Osteocyte (in vitro differentiated cells): ENCODE data around the gene SMYD1. TPM values are rescaled to one million over a fixed set of nuclear protein-coding genes. Genes with fewer than 3 reads are reported as not detected.

ENCODE experiments used
- DNase-seq: peaks from one replicate; pipeline ENCODE4 v3.0.0; 2021; ENCODE audit warnings: mixed read lengths; ENCODE audit not compliant: unreplicated experiment; ENCODE audit errors: extremely low spot score
- H3K27ac Mint-ChIP-seq: one replicate; pipeline ENCODE4 v1.8.0; 2021; ENCODE audit warnings: mild to moderate bottlenecking, mixed read lengths; ENCODE audit not compliant: unreplicated experiment
- H3K27me3 Mint-ChIP-seq: one replicate; pipeline ENCODE4 v1.8.0; 2021; ENCODE audit warnings: mixed read lengths; ENCODE audit not compliant: unreplicated experiment
- H3K36me3 Mint-ChIP-seq: one replicate; pipeline ENCODE4 v1.8.0; 2021; ENCODE audit warnings: mixed read lengths; ENCODE audit not compliant: unreplicated experiment
- H3K4me1 Mint-ChIP-seq: one replicate; pipeline ENCODE4 v1.8.0; 2021; ENCODE audit warnings: mixed read lengths; ENCODE audit not compliant: unreplicated experiment
- H3K4me3 Mint-ChIP-seq: one replicate; pipeline ENCODE4 v1.8.0; 2021; ENCODE audit warnings: mild to moderate bottlenecking, moderate library complexity, mixed read lengths; ENCODE audit not compliant: unreplicated experiment
- H3K9me3 Mint-ChIP-seq: one replicate; pipeline ENCODE4 v1.8.0; 2021; ENCODE audit warnings: mixed read lengths; ENCODE audit not compliant: unreplicated experiment
- total RNA-seq: library from RNA; stranded (reverse); gene quantifications from 2 replicates; pipeline ENCODE4 v1.2.1, GENCODE V29; 2021
- TF ChIP-seq, protein P1 (sequence below): fragments of 200-600 bp; sonication (generic); IDR thresholded peaks from 2 replicates; pipeline ENCODE4 v1.5.0; 2021; ENCODE audit warnings: antibody characterized with exemption, mild to moderate bottlenecking, moderate library complexity

Gene SMYD1
- total RNA-seq, 1 donor from 2014 or later = not detected

DNA sequence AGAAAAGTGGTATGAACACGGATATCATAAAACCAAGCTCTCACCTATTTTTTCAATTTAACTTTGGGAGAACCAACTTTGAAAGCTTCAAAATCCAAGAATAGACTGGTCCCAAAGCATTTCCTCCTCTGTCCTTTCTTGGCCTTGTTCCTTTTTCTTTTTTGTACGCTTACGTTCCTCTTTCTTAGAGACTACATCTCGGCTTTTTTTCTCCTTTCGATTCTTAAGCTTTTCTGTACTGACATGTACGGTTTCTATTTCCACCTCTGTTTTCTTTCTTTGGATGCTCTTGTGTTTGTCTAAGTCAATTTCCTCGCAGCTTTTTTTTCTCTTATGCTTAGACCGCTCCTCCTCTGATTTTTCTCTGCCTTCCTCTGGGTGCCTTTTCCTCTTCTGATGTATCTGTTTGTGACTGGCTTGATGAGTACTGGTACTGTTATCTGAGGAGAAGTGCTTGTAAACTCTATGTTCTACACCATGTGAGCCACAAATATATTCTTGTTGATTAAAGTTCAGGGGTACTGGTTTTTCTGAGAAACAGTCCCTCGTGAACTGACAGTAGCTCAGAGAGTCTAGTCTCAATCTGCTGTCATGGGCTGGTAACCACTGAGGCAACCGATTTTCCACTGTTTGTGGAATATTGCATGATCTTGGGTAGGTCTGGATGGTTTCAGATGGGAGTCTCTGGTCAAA, 39.8 kb upstream of the SMYD1 start:
- no peaks in the 10 kb centered on the region for H3K4me1 Mint-ChIP-seq
- no peak overlapping the region for H3K4me3 Mint-ChIP-seq
- H3K27ac Mint-ChIP-seq = no peak overlapping the region
- H3K9me3 Mint-ChIP-seq = no peaks in the 10 kb centered on the region
- no peak for DNase-seq
- no peaks in the 10 kb centered on the region for H3K27me3 Mint-ChIP-seq
- TF ChIP-seq, protein P1, sequence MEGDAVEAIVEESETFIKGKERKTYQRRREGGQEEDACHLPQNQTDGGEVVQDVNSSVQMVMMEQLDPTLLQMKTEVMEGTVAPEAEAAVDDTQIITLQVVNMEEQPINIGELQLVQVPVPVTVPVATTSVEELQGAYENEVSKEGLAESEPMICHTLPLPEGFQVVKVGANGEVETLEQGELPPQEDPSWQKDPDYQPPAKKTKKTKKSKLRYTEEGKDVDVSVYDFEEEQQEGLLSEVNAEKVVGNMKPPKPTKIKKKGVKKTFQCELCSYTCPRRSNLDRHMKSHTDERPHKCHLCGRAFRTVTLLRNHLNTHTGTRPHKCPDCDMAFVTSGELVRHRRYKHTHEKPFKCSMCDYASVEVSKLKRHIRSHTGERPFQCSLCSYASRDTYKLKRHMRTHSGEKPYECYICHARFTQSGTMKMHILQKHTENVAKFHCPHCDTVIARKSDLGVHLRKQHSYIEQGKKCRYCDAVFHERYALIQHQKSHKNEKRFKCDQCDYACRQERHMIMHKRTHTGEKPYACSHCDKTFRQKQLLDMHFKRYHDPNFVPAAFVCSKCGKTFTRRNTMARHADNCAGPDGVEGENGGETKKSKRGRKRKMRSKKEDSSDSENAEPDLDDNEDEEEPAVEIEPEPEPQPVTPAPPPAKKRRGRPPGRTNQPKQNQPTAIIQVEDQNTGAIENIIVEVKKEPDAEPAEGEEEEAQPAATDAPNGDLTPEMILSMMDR = no peak
- H3K36me3 Mint-ChIP-seq = peaks cover 38% of the 10 kb centered on the region

GRCh38 chr2:88028931-88029330, 38.7 kb upstream of the SMYD1 start:
- H3K27me3 Mint-ChIP-seq = no peaks in the 10 kb centered on the region
- TF ChIP-seq, protein P1 = no peak
- H3K27ac Mint-ChIP-seq = no peak overlapping the region
- no peaks in the 10 kb centered on the region for H3K9me3 Mint-ChIP-seq
- H3K4me1 Mint-ChIP-seq = no peaks in the 10 kb centered on the region
- H3K4me3 Mint-ChIP-seq = no peak overlapping the region
- no peak for DNase-seq
- peaks cover 45% of the 10 kb centered on the region for H3K36me3 Mint-ChIP-seq

- DNase-seq = no peak
- peaks cover 5% of the 10 kb centered on the region for H3K4me1 Mint-ChIP-seq
- H3K36me3 Mint-ChIP-seq = peaks cover 54% of the 10 kb centered on the region
- H3K9me3 Mint-ChIP-seq = no peaks in the 10 kb centered on the region
- no peaks in the 10 kb centered on the region for H3K27me3 Mint-ChIP-seq
- H3K27ac Mint-ChIP-seq = no peak overlapping the region
- TF ChIP-seq, protein P1 = no peak
- no peak overlapping the region for H3K4me3 Mint-ChIP-seq
These were observed 35.4 kb upstream of the SMYD1 start for GRCh38 chr2:88032070-88032702.

DNA sequence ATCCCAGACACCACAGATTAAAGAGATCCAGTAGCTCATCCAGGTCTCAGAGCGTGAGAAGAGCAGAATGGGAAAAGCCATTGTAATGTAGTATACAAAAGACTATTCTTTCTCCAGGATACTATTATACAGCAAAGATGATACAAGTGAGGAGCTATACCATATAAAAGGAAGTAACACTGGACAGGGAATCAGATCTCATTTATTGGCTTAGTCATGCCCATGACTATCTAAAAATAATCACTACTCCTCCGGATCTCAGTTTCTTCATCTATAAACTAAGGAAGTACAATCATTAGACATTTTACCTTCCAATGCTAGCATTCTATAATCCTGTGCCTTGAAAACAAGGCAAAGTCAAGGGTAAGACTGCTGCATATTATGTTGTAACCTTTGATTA, 31.4 kb upstream of the SMYD1 start:
- no peak for DNase-seq
- no peaks in the 10 kb centered on the region for H3K9me3 Mint-ChIP-seq
- no peaks in the 10 kb centered on the region for H3K27me3 Mint-ChIP-seq
- peaks cover 36% of the 10 kb centered on the region for H3K36me3 Mint-ChIP-seq
- H3K4me3 Mint-ChIP-seq = no peak overlapping the region
- peak overlapping the region; percentile 19 for H3K27ac Mint-ChIP-seq
- H3K4me1 Mint-ChIP-seq = peaks cover 30% of the 10 kb centered on the region
- TF ChIP-seq, protein P1 = no peak

DNA sequence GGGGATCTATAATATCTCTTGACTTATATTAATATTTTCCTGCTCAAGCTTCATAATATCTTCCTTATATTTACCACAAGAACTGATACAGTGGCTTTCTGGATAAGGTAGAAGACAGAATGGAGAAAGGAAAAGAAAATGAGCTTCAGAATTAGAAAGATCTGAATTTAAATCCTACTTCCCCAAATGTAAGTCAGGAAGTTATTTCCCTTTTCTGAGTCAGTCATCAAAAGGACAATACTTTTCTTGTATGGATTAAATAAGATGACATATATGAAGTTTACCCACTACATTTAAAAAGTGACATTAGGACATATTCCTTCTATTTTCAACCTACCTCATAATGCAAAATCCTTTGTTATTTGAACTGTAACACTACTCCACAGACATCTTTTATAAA, 31.0 kb upstream of the SMYD1 start:
- DNase-seq = no peak
- H3K4me1 Mint-ChIP-seq = peaks cover 30% of the 10 kb centered on the region
- H3K4me3 Mint-ChIP-seq = no peak overlapping the region
- no peaks in the 10 kb centered on the region for H3K27me3 Mint-ChIP-seq
- peaks cover 37% of the 10 kb centered on the region for H3K36me3 Mint-ChIP-seq
- TF ChIP-seq, protein P1 = no peak
- no peak overlapping the region for H3K27ac Mint-ChIP-seq
- H3K9me3 Mint-ChIP-seq = no peaks in the 10 kb centered on the region
